ENCODE results near the gene DCAF12.

DNA sequence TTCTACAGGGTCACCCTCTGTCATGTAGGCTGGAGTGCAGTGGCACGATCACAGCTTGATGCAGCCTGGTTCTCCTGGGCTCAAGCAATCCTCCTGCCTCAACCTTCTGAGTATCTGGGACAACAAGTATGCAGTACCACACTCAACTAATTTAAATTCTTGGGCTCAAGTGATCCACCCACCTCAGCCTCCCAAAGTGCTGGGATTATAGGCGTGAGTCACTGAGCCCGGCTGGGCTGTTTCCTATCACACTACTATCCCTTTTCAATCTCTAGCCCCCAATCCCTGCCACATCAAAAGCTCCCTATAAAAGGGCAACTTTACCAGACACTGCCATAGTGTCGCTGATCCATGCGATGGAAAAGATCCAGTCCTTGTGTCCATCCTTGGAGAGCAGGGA lies 20.4 kb downstream of the DCAF12 start:
- TF ChIP-seq, protein P1, sequence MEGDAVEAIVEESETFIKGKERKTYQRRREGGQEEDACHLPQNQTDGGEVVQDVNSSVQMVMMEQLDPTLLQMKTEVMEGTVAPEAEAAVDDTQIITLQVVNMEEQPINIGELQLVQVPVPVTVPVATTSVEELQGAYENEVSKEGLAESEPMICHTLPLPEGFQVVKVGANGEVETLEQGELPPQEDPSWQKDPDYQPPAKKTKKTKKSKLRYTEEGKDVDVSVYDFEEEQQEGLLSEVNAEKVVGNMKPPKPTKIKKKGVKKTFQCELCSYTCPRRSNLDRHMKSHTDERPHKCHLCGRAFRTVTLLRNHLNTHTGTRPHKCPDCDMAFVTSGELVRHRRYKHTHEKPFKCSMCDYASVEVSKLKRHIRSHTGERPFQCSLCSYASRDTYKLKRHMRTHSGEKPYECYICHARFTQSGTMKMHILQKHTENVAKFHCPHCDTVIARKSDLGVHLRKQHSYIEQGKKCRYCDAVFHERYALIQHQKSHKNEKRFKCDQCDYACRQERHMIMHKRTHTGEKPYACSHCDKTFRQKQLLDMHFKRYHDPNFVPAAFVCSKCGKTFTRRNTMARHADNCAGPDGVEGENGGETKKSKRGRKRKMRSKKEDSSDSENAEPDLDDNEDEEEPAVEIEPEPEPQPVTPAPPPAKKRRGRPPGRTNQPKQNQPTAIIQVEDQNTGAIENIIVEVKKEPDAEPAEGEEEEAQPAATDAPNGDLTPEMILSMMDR (IDR thresholded peaks at IDR 0.05), result no peak
- TF ChIP-seq POLR2A (IDR thresholded peaks at IDR 0.05), result no peak

Measured in Peyer's patch (tissue), 4 donors.